DLD1 (cell line): ENCODE results near the gene LCORL.
"Not testable (repeated sequence)": the region's sequence is repeated elsewhere in the genome, so short reads cannot be mapped to it uniquely, and the experiment has no call there.

Source experiments
- in situ Hi-C: cut with HindIII; loops from 2 replicates; pipeline ENCODE4 v1.10.0; 2017; ENCODE audit warnings: low sequenced_read_pairs

Gene LCORL

GRCh38 chr4:18020671-18021469 is 685 bp downstream of the LCORL start:
- in situ Hi-C loops = no loop called here

DNA sequence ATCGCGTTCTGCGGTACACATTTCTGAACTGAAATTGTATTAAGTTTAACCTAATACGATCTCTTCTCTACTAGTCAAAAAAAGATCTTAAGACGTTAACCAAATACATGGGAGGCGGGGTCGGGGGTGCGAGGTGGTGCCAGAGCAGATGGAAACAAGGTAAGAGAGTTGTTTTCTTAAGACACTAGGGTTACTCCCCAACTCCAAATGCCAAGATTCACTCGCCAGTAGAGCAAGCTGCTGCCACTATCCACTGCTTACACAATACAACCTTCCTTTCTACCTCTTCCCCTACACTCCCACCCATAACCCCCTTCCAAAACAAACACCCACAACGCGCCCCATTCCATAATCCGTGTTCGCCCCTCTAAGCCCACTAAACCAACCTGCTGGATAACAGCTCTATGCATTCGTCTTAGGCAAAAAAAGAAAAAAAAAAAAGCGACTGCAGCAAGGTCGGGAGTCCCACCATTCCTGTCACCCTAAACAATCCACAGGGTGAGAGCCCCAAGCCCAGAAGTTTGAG is 1.3 kb downstream of the LCORL start:
- in situ Hi-C loops = no loop called here

DNA sequence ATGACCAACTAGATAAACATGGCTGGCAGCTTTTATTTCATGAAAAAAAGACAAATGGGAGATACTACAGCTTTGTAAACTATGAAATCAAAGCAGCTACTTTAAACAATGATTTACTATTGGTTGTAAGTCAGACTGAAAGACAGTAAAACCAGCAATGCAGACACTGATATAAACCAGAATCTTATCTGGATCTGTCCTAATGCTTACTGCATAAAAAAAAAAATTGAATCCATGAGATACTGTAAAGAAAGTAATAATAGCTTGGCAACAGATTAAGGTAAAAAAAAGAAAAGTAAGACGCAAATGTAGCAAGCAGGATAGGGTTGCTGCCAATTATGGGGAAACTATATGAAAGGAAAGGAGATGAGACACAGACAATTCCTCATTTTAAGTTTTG is 7.3 kb downstream of the LCORL start:
- in situ Hi-C loops = no loop called here

- in situ Hi-C loops = no loop called here
Measured at GRCh38 chr4:18012807-18013462, 8.6 kb downstream of the LCORL start.

DNA sequence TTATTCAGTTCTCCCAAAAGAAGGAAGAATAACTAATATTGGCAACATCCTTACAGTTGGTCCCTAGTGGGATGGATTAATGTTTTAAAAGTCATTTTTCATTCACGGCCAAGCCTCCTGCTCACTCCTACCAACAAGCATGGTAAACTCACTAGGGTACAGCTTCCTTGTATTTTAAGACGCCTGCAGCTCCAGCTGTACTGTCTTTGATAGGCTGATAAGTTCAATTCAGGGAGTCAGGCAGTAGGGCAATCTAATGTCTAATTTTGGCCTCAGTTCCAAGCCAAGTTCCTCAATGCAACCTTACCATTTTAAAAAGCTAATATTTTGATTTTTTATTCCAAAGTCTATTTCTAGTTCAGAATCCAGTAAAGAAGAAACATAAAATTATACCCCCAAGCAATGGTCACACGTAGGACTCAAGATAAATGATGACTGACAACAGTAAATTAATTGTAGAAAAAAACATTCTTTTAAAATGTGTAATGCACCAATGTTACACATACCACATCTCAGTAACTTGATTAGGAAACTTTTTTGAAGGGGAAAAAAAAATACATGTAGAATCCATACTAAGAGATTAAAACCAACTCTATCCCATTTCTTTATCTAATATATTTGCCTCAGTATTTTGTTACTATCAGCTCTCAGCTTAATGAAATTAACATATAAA is 9.3 kb downstream of the LCORL start:
- in situ Hi-C loops = no loop called here

GRCh38 chr4:18007625-18008024 is 13.9 kb downstream of the LCORL start:
- in situ Hi-C loops = no loop called here

DNA sequence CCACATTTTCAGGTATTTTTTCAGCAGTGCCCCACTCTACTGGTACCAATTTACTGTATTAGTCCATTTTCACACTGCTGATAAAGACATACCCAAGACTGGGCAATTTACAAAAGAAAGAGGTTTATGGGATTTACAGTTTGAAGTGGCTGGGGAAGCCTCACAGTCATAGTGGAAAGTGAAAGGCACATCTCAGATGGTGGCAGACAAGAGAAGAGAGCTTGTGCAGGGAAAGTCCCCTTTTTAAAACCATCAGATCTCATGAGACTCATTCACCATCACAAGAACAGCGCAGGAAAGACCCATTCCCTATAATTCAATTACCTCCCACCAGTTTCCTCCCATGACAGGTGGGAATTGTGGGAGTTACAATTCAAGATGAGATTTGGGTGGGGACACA is 15.1 kb downstream of the LCORL start:
- in situ Hi-C loops = not testable (repeated sequence)

DNA sequence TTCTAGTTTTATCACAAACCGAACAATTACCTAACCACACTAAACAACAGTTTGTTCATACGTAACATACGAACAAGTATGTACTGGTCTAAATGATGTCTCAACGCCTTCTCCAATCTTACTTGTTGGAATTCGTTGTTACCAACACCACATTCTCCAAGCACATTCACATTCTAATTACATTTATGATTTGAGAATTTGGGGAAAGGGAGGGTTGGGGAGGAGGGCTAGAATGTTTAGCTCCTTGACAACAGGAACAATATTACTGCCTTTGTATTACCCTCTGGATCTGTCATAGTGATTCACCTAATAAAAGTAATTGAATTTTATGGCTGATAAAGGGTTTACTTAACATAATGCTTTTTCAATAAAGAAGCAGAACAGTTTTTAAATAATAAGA is 24.4 kb downstream of the LCORL start:
- in situ Hi-C loops = no loop called here

DNA sequence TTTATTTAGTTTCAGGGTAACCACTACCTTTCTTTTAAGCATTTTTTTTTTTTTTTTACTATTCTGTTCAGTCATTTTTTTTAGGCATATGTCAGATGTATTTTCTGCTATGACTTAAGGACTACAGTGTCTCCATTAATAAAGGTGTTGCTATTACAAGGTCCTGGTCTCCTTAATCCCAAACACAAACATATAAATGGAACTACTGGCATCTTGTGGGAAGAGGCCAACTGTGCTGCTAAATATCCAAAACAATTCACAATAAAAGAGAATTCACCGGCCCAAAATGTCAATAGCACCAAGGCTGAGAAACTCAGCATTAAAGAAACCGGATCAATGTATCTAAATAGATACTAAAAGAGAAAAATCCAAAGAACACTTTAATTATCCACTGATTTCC is 26.4 kb downstream of the LCORL start:
- in situ Hi-C loops = no loop called here

GRCh38 chr4:17985832-17986231 is 35.7 kb downstream of the LCORL start:
- in situ Hi-C loops = no loop called here

DNA sequence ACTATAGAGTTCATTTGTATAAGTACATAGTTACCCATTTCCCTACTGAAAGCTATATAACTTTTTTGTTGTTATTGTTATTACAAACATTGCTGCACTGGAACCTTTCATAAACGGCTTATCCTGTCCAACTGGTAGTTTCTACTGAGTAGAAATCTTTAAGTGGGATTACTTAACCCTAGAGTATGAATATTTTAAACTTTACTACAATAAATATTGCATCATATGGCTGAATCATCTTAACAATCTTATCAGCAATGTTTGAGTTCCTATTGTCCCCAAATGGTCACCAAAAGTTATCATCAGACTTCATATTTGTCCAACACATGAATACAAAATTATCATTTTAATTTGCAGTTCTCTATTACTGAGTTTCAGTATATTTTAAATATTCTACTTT is 40.5 kb downstream of the LCORL start:
- in situ Hi-C loops = no loop called here

DNA sequence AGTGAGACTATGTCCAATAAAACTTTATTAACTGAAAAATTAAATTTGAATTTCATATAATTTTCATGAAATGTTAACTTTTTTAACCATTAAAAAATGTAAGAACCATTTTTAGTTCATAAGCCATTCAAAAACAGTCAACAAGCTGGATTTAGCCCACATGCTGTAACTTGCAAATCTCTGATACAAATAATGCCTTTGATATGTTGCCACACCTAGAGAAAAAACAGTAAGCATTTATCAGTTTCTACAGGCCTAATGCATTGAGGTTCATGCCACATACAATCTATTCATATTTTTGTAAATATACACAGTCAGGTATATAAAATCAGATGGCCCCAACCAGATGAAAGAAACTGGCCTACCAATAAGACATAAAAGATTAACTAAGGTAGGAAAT is 52.8 kb downstream of the LCORL start:
- in situ Hi-C loops = no loop called here

DNA sequence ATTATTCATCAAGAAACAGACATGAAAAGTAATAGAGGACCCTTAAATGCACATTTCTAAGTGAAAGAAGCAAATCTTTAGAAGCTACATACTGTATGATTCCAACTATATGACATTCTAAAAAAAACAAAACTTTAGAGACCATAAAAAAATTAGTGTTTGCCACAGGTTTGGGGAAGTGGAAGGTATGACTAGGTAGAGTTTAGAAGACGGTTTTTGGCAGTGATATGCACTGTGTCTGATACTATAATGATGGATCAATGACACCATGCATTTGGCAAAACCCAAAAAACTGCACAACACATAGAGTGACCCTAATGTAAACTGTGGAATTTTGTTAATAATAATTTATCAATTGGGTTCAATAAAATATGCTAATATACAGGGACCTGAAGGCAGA is 54.5 kb downstream of the LCORL start:
- in situ Hi-C loops = no loop called here

- in situ Hi-C loops = no loop called here
Measured at GRCh38 chr4:17966312-17966711, 55.2 kb downstream of the LCORL start.

- in situ Hi-C loops = no loop called here
Measured at GRCh38 chr4:17964576-17964975, 57.0 kb downstream of the LCORL start.

GRCh38 chr4:17962171-17962570 is 59.4 kb downstream of the LCORL start:
- in situ Hi-C loops = no loop called here

DNA sequence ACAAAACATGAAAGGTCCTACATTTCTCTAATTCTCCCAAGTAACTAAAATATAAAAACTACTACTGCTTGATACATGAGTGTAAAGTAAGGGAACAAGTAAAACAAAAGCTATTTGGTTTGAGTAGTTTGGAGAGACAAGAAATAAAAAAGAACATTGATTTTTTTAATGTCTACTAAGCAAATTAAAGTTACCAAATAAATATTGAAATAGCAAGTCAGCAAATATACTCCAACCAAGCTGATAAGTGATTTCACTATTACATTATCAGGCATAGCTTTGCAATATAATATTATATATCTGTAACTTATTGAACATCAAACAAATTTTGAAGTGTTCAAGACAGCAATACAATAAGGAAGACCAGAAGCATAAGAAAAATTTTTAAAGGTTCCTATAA is 60.3 kb downstream of the LCORL start:
- in situ Hi-C loops = no loop called here

GRCh38 chr4:17958181-17958580 is 63.4 kb downstream of the LCORL start:
- in situ Hi-C loops = no loop called here

GRCh38 chr4:17957688-17958087 is 63.9 kb downstream of the LCORL start:
- in situ Hi-C loops = no loop called here

- in situ Hi-C loops = no loop called here
Measured at GRCh38 chr4:17956245-17956644, 65.3 kb downstream of the LCORL start.

GRCh38 chr4:17945303-17945702 is 76.3 kb downstream of the LCORL start:
- in situ Hi-C loops = no loop called here

DNA sequence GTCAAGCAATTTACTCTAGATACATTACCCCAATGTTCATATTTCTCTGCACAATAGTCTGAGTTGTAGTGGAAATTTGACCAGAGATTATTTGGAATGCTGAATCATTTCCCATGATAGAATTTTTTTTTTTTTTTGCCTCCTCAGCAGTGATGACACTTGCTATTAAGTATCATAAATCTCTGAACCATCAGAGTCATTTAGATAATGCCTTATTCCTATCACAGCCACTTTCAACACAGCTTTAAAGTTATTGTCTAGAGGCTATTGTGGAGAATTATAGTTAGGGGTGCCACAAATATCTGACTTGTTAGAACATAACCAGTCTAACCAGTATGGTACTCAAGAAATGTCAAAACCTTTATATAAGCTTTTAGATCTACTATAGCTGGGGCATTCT is 79.8 kb downstream of the LCORL start:
- in situ Hi-C loops = no loop called here
